Cardiac septum (tissue), 1 donor: Measurements from ENCODE around the gene ATG2B. TPM values are rescaled to one million over a fixed set of nuclear protein-coding genes. Genes with fewer than 3 reads are reported as not detected.

ENCODE experiments used
- DNase-seq: peaks from one replicate; pipeline ENCODE4 v3.0.0-alpha.2; 2020; ENCODE audit warnings: low spot score
- intact Hi-C: fragments of 100-400 bp; cut with DNase I; formaldehyde crosslinking; loops from one replicate; pipeline ENCODE4 v1.14.0; 2022
- long read RNA-seq: library from polyadenylated mRNA; unstranded; transcript quantifications from one replicate; pipeline ENCODE4 v2.0.0, GENCODE V29; 2021
- total RNA-seq: library from RNA; stranded (reverse); fragmentation: NEBNext Ultra II Directional; extraction: Animal tissue kit (Norgen Biotek cat#: 25700); gene quantifications from one replicate; pipeline ENCODE4 v1.2.1, GENCODE V29; 2021
- donor health status: DM: no; HTN: no; CAD: no.

The ATG2B gene
- 14.2 TPM for total RNA-seq
- long read RNA-seq, partial matches to known transcripts = 4 of 4 reads
- long read RNA-seq, other reads (novel, unspliced or antisense) = 0 of 4 reads

DNA sequence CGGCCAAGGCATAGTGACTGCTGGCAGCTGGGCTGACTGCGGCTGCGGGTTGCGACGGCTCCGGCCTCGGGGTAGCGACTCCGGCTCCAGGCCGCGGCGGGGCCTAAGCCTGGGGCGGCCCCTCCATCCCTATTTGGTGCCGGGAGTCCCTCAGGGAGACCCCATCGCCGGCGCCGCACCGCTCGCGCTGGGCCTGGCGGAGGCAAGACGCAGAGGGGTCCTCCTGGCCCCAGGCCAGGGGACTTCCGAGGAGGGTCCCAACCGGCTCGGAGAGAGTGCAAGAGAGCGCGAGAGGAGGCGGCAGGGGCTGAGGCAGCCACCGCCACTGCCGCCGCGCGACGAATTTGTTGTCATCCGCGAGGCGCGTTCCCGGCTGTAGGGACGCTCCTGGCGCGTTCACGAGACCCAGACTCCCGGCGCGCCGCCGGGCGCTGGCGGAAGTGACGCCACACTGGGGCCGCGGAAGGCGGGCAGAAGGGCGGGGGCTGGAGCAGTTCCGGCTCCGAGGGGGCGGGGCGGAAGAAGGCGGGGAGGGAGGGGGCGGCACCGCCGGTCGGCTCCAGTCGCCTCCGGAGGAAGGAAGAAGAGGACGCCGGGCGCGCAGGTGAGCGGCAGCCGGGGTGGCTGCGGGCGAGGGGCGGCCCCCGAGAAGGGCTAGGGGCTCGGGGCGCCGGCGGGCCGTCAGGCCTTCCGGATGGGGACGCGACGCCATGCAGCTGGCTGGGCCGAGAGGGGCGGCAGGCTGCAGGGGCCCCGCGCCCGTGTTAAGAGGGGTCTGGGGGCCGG, at the start of gene ATG2B, which contains the start of gene GSKIP:
Gene ATG2B (minus strand): TSS at position 377 of the 786 bp plus-strand sequence. CDS start 365 bp downstream, at position 12.
Gene GSKIP (plus strand): TSS at position 562 of the 786 bp plus-strand sequence. CDS start 18,722 bp downstream, outside the sequence.
- DNase-seq = peak; percentile 98
- intact Hi-C loops = loop anchor here (1.0 to 5.0 kb wide), 2 partner anchors 28 to 139 kb away; partner anchors contain the start of gene PAPOLA

GRCh38 chr14:96410119-96410518, 47.0 kb upstream of the ATG2B start:
- intact Hi-C loops = no loop called here
- DNase-seq = no peak

- intact Hi-C loops = no loop called here
- DNase-seq = no peak
These were observed 46.6 kb upstream of the ATG2B start for GRCh38 chr14:96409701-96410100.

DNA sequence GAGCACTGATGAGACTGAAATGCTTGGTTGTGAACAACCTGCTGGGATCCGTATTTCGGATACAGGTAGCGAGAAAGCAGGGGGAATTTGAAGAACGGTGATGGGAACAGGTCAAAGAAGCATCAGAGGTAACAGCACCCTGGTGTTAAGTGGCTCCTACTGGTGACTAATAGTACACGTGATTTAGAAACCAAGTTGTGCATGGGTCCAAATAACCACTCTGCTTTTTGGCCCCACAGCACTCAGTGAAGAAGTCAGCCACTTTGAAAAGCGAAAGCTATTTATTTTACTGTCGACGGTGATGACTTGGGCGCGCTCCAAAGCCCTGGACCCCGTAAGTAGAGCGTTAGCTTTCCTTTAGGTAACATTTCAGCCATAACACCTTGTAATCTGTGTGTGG, 45.5 kb upstream of the ATG2B start:
- intact Hi-C loops = no loop called here
- no peak for DNase-seq

GRCh38 chr14:96407935-96408570, 44.9 kb upstream of the ATG2B start:
- DNase-seq = no peak
- intact Hi-C loops = no loop called here

DNA sequence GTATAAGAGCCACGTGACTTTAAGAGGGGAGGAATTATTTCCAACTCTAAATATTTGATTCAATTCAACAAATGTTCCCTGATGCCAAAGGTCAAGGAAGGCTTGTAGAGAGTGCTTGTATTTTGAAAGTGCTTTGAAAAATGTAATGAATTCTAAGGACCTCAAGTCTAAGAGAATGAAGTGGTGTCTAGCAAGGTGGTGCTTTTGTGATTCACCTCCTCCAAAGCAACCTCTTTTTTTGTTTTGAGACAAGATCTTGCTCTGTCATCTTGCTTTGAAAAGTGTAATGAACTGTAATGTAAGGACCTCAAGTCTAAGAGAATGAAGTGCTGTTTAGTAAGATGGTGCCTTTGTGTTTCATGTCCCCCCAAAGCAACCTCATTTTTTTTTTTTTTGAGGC, 42.5 kb upstream of the ATG2B start:
- intact Hi-C loops = no loop called here
- DNase-seq = no peak

DNA sequence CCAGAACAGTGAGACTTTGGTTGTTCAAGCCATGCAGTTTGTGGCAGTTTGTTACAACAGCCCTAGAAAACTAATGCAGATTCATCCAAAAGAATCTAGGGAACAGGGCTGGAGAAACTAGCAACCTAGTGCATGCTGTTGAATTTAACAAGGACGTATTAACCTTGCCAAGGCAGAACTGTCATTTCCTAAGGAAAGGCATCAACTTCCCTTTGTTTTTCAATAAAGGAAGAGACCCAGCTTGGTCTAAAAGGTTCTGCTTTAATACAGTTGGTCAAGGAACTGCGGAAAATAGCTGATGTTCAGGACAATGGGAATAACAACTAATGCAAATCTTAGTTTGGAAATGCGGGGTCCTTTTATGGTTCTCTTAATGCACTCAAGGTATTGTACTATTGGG, 40.3 kb upstream of the ATG2B start:
- no peak for DNase-seq
- intact Hi-C loops = no loop called here

- intact Hi-C loops = no loop called here
- DNase-seq = no peak
These were observed 37.4 kb upstream of the ATG2B start for GRCh38 chr14:96400495-96400894.

DNA sequence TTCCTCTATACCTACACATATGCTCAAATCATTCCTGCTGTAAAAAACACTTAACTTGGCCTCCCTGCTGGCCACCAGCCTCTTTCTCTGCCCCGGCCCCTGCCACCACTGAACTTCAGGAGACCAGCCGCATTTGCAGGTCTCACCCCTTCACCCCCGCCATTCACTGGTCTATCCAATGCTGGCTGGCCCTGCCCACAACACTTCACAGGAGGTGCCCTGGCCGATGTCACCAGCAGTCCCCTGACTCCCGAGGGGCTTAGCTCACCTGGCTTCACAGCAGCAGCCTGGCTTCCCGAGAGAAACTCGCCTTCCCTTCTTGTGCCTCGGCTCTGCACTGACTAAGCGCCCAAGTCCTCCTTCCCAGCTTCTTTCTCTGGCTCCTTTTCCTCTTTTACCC, 36.3 kb upstream of the ATG2B start:
- no peak for DNase-seq
- intact Hi-C loops = no loop called here

- DNase-seq = no peak
- intact Hi-C loops = no loop called here
These were observed 35.8 kb upstream of the ATG2B start for GRCh38 chr14:96398921-96399320.

GRCh38 chr14:96398432-96398831, 35.3 kb upstream of the ATG2B start:
- intact Hi-C loops = no loop called here
- no peak for DNase-seq

GRCh38 chr14:96394047-96394815, 31.1 kb upstream of the ATG2B start:
- DNase-seq = no peak
- intact Hi-C loops = no loop called here

DNA sequence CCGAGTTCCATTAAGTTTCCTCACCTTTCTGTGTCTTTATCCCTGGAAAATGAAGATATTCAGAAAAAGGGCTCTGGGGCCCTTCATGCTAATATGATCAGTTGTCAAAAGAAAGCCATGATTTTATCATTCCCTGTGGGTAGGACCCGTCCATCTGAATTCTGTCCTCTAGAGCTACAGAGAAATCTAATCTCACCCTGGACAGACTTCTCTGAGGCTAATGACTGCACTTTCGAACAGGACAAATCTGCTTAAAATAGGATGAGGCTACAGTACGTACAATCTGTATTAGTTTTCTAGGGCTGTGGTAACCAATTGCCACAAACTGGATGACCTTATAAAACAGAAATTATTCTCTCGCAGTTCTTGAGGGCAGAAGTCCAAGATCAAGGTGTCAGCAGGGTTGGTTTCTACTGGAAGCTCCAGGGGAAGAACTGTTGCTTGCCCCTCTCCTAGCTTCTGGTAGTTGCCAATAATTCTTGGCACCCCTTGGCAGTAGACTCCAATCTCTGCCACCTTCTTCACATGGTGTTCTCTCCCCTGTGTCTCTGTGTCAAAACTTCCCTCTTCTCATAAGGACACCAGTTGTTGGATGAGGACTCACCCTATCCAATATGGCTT, 30.0 kb upstream of the ATG2B start:
- intact Hi-C loops = no loop called here
- no peak for DNase-seq

DNA sequence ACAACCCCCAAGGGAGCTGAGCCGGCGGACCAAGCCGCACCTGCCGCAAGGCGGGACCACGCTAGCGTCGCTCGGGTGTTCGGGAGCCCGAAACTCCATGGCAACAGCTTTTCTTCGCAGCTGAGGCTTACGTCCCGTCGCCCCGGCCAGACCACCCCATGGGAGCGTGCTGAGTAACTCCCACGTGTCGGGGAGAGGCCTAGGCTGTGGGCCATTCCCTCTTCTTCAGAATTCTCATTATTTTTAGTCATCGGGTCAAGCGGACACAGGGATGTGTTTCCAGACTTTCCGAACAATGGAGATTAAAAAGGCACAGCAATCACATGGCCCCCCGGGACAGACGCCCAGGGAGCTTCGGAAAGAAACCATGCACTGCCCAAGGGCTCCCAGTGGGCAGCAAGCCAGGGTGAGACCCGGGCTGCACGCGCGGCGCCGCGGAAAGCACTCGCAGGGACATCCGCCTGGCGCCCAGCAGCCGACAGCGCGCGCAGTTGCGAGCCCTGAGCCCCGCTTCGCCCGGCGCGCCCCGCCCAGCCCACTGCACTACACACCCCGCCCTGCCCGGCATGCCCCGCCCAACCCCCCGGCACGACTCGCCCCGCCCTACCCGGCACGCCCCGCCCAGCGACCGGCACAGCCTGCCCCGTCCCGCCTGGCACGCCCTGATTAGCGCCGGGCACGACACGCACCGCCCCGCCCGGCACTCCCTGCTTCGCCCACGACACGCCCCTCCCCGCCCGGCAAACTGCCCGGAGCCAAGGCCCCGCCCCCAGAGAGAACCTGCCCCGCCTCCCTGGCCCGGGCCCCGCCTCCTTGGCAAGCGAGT, 28.4 kb upstream of the ATG2B start:
- intact Hi-C loops = loop anchor here (1.0 kb wide), 1 partner anchor 28 kb away; the partner anchor contains the start of genes ATG2B and GSKIP
- DNase-seq = peak; percentile 99

DNA sequence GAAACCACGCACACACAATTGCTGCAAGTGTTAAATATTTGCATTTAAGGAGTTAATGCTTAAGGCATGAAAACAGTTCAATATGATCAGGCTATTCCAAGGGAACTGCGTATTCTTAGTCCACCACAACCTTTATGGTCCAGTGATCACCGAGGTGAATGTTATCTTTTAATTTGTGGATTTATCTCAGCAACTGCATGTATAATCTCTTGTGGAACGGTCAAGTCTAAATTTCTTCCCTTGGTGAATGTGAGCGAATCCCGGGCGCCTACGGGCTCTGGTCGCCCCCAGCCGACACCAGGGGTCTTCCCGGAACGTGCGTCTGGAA, 27.8 kb upstream of the ATG2B start:
- DNase-seq = no peak
- intact Hi-C loops = loop anchor here (1.0 kb wide), 1 partner anchor 28 kb away; the partner anchor contains the start of genes ATG2B and GSKIP

GRCh38 chr14:96385385-96385784, 22.2 kb upstream of the ATG2B start:
- DNase-seq = no peak
- intact Hi-C loops = no loop called here

- DNase-seq = no peak
- intact Hi-C loops = no loop called here
These were observed 21.6 kb upstream of the ATG2B start for GRCh38 chr14:96384740-96385139.

- intact Hi-C loops = no loop called here
- DNase-seq = no peak
These were observed 20.9 kb upstream of the ATG2B start for GRCh38 chr14:96384053-96384452.

GRCh38 chr14:96383445-96383844, 20.3 kb upstream of the ATG2B start:
- intact Hi-C loops = no loop called here
- DNase-seq = no peak
